DMS53 (cell line): ENCODE results near the gene LCE2D.
A peak's percentile ranks its signal among the peaks of the same experiment; 100 is the strongest.
"Not testable (repeated sequence)": the region's sequence is repeated elsewhere in the genome, so short reads cannot be mapped to it uniquely, and the experiment has no call there.

Experiments used
- DNase-seq: peaks from one replicate; lab custom pipeline; 2025; lab: John Stamatoyannopoulos, UW

LCE2D gene, protein sequence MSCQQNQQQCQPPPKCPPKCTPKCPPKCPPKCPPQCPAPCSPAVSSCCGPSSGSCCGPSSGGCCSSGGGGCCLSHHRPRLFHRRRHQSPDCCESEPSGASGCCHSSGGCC

DNA sequence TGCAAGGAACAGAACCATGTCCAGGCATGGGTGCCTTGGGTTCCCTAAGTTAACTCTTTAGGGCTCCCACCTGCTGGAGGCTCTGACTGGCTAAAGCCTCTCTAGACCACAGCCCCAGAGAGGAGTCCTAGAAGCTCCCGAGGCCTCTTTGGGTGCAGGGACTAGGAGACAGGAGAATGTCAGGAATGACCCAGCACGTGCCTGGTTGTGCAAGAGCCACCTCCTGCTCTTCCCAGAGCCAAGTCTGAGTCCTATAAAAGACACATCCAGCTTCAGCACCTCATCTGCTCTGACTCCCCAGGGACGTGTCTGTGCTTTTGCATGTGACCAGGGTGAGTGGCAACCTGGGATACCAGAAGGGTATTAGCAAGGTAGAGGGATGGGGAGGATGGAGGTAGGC is at the start of gene LCE2D:
Gene LCE2D, plus strand, starts transcription at position 283 of the 400 bp plus-strand sequence. CDS start 726 bp downstream, outside the sequence.
- no peak for DNase-seq

DNA sequence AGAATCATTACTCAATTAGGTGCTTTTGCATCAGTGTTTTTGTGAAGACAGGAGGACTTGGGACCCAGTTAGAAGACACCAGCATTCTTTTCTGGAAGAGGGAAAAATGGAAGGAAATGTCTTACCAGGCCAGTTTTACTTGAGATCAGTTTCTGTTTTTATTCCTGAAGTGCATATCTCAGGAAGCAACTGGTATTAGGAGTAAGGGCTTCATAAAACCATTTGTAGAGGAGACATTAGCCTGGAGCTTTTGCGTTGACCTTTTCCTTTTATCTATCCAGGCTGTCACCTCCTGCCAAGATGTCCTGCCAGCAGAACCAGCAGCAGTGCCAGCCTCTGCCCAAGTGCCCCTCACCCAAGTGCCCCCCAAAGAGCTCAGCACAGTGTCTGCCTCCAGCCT is 49.7 kb upstream of the LCE2D start, which contains the start of gene LCE3B:
Gene LCE3B, plus strand, starts transcription at position 301 of the 400 bp plus-strand sequence. Its CDS starts 0 bp downstream, at position 301.
- no peak for DNase-seq

DNA sequence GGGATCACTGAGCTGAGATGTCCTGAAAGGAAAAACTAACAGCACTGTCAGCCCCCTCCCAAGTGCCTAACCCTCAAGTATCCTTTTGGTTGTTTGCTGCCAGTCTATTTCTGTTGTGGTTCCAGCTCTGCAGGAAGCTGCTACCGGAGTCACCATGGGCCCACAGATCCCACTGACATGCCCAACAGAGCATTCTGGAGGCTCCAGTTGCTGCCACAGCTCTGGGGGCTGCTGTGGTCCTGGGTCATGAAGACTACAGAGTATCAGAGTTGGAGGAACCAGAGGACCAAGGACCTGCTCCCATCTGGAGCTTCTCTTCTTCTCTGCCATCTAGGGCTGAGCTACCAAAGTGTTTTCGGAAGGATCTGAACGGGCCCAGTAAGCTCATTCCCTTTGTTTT is 41.2 kb upstream of the LCE2D start:
- no peak for DNase-seq

DNA sequence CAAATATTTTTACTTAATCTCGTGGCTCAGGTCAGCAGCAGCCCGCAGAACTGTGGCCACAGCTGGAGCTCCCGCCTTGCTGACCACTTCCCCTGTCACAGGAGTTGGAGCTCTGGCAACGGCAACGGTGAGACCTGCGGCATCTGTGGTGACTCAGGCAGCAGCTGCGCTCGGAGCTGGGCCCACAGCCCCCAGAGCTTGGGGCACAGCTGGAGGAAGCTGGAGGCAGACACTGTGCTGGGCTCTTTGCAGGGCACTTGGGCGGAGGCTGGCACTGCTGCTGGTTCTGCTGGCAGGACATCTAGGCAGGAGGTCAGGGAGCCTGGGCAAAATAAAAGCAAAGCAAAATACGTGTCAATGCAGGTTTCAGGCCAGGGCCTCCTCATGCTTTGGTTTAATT is 40.4 kb upstream of the LCE2D start, which contains the start of gene LCE3A:
Gene LCE3A, minus strand, starts transcription at position 301 of the 400 bp plus-strand sequence. Its CDS starts 0 bp downstream, at position 301.
- no peak for DNase-seq

DNA sequence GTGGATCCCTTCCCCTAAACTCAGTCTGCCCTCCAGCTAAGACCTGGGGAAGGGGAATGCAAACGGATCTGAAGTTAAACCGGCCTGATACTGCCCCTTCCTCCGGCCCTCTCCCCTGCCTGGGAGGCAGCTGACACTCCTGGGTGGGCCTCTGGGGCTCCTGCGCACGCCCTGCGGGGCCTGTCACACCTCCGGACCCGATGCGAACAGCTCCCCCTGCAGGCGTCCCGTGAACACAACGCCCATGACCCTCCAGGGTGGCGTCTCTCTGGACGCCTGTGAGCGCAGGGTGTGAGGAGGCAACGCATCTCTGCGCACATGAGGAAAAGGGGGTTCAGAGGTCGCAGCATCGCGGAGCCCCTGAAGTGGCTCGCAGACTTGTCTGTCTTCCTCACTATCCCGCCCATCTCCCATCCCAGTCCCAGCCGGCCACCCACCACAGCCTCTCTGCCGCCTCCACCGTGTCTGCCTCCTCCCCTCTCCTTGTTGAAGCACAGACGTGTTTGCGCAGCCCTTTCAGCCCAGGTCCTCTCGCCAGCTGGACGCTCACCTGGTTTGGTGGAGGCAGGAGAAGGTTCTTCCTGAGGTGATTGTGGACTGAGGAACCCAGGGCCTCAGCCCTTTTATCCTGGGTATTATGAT is 39.9 kb upstream of the LCE2D start:
- peak; percentile 18 for DNase-seq

DNA sequence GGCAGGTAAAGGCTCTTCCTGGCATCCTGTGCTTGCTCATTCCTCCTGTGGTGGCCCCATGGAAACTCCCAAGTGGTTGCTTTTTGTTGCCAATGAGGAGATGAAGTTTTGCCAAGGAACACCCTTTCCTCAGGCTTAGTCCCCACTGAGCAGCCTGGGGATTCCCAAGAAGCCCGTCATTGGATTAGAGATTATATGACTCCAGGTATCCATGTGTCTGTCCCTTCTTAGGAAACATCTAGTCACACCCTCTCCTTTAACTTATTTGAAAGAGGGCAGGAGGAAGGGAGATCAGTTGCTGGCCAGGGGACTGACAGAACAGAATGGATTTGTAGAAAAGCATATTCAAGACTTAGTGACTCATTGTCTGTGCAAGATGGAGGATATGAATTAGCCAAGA is 36.4 kb upstream of the LCE2D start:
- DNase-seq: no peak

DNA sequence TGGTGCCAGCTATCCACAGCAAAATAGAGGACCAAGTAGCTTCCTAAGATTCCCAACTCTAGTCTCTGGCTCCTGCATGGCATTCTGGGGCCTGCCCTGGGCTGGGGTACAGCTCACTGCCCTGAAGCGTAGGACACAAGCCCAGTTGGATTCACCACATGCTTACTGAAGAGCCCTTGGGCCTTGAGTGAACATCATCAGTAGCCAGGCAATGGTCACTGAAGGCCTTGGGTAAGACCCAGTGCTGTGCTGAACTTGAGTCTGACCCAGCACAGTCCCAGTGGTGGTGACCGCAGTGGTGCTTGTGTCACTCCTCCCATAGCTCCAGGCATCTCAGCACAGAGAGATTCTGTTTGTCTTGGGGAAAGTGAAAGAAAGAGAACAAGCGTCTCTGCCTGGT is 32.6 kb upstream of the LCE2D start:
- no peak for DNase-seq

DNA sequence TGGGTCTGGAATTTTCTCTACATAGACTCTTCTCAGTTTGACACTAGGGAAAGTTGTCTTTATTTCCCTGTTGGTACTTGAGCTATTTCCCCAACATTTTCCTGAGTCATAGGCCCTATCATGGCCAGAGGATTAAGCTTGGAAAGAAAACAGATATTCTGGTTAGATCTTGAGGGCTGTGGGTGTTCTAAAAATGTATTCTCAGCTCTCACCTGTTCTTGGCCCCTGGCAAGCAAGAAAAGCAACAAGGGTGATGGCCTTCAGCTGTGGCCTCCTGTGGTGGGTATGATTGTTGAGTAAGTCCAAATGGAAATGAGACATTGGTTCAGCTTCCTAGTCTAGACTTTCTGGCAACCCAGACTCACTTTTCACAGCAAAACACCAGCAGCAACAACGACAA is 22.8 kb upstream of the LCE2D start:
- DNase-seq: no peak

DNA sequence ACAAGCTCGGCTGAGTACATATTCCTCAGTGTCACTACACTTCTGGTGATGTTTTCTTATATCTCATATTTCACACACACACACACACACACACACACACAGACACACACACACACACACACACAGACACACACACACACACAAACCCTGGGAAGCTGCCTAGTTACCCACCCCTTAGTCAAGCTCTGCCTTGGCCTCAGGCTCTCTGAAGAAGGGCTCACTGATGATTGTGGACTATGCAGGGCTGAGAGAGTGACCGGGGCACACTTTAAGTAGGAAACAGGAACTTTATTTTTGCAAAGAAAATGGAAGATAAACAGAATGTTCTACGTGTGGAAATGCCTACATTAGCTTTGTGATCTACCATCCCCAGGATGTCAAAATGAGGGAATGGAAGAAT is 19.2 kb upstream of the LCE2D start:
- DNase-seq: no peak

DNA sequence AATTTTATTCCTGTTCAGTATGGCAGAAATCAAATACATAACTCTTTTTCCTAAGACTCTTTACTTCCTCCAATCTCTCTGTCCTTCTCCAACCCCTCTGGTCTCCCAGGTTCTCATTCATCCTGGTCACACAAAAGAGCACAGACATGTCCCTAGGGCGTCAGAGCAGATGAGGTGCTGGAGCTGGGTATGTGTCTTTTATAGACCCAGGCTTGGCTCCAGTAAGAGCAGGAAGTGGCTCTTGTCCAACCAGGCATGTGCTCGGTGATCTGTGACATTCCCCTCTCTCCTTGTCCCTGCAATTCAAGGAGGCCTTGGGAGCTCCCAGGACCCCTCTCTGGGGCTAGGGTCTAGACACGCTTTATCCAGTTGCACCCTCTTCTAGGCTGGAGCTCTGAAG is 18.0 kb upstream of the LCE2D start:
- no peak for DNase-seq

DNA sequence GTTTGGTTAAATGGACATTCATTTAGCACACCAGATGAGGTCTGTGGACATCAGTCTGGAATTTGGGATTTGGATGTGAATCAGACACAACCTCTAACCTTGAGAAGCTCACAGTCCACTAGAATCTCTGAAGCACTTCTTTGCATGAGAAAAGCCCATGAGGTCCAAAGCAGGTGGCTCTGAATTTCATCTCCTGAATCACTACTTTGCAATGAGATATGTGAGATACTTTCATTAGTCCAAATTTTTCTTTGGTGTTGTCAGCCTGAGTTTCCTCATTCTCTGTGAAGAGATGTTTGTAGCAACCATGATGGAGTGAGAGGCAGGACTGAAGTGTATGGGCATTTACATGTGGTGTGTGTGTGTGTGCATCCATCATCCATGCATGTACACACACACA is 16.5 kb upstream of the LCE2D start:
- DNase-seq: no peak

DNA sequence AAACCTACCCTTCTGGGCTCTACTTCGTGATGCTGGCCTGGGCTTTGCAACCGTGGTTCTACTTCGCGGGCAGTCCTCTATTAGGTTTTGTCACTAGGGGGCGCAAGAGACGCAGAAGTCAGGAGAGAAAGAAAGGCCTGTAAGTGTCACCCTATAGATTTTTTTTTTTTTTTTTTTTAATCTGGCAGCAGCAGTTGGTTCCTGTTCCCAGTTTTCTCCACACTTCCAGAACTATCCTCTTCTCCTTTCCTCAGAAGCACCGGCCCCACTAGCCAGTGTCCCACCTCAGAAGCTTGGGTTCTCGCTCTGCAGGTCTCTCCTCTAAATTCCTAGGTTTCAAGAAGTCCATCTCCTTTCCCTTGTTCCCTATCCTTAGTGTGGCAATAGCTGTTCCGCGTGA is 9.1 kb upstream of the LCE2D start:
- peak; percentile 76 for DNase-seq

DNA sequence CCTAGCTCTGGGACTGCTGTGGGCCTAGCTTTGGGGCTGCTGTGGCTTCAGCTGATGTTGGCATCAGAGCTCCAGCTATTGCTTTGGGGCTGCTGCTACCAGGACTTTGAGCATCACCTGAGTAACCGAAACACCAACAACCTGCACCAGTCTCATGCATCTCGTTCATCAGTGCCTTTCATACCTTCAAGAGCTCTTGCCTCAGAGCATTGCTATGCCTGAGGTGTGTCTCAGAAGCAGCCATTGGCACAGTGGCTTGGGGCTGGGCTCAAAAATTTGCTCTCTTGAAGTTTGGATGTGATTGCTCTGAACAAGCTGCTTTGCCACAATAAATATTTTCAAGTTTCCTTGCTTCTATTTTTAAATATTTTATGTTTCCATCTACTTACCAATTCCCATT is 6.7 kb upstream of the LCE2D start:
- no peak for DNase-seq

DNA sequence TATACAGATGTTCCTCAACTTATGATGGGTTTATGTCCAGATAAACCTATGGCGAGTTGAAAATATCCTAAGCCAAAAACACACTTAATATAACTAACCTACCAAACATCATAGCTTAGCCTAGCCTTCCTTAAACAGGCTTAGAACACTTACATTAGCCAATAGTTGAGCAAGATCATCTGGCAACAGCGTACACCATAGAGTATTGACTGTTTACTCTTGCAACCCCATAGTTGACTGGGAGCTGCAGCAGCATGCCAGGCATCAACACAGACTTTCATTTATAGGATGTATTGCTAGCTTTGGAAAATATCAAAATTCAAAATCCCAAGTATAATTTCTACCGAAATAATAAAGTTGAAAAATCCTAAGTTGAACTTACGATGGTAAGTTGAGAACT is 5.5 kb upstream of the LCE2D start:
- no peak for DNase-seq

DNA sequence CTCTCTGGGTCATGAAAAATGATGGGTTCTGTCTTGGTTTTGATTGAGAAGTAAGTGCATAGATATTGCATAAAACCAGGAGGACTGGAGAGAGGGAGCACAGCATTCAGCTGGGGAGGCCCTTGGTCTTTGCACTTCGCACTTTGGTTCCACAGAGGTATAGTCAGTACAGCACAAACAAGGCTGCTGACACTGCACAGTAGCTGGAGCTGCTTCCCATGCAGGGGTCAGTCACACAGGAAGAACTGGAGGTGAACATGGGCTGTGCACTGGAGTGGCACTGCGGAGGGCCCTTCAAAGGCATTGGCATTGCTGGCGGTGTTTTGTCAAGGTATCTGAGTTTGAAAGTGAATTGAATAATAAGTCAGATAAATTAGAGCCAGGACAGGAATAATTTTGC is 4.5 kb upstream of the LCE2D start:
- DNase-seq: no peak

DNA sequence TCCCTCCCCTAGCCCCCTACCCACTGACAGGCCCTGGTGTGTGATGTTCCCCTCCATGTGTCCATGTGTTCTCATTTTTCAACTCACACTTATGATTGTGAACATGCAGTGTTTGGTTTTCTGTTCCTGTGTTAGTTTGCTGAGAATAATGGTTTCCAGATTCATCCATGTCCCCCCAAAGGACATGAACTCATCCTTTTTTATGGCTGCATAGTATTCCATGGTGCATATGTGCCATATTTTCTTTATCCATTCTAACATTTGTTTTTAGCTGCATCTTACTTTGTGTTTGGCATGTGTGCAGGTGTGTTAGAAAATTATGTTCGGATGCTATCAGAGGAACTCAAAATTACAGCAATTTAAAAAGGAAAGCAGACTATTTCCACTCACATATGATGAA is 3.0 kb downstream of the LCE2D start:
- not testable (repeated sequence) for DNase-seq

DNA sequence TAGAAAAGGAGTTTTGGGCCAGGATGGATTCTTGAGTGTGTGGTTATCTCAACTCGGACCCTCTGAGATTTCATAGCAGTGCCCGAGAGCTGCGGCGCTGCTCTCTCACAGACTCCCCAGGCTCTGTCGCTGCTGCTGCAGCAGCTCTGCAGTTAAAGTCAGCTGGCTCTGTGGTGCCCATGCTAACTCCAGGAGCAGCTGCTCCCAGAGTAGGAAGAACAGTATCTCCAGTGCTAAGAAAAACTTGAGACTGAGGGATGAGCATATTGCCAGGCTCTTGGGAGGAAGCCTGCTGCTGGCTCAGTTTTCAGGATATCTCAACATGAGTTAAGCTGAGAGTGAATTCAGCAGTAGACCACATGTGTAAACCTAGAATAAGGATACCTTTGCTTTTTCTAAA is 4.5 kb downstream of the LCE2D start:
- DNase-seq: no peak

DNA sequence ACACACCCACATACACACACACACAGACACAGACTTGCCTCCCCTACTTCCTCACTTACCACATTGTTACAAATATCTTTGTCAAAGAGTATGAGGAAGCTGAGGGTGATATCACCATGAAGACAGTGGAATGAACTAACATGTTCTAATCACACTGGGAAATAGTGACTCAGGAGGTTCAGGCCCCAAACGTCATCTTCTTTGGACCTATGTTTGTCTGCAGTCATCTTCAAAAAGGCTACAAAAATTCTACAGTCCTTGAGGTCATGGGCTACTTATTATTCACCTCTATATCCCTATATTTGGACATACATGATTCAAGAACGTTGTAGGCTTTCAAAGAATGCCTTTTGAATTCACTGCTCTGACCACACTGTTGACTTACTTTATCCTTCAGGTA is 9.8 kb downstream of the LCE2D start:
- no peak for DNase-seq

DNA sequence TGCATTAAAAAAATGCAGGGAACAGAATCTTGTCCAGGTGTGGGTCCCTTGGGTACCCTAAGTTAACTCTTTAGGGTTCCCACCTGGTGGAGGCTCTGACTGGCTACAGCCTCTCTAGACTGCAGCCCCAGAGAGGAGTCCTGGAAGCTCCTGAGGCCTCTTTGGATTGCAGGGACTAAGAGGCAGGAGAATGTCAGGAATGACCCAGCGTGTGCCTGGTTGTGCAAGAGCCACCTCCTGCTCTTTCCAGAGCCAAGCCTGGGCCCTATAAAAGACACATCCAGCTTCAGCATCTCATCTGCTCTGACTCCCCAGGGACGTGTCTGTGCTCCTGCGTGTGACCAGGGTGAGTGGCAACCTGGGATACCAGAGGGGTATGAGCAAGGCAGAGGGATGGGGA is 11.8 kb downstream of the LCE2D start, which contains the start of gene LCE2C:
Gene LCE2C, plus strand, starts transcription at position 297 of the 400 bp plus-strand sequence. CDS start 737 bp downstream, outside the sequence.
- DNase-seq: not testable (repeated sequence)

DNA sequence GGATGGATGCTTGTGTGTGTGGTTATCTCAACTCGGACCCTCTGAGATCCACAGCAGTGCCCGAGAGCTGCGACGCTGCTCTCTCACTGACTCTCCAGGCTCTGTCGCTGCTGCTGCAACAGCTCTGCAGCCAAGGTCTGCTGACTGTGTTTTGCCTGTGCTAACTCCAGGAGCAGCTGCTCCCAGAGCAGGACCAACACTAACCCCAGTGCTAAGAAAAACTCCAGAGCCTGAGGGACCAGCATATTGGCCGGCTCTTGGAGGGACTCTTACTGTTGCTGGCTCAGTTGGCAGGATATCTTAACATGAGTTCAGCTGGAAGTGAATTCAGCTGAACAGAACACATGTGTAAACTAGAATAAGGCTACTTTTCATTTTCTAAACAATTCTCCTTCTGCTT is 16.3 kb downstream of the LCE2D start:
- no peak for DNase-seq

DNA sequence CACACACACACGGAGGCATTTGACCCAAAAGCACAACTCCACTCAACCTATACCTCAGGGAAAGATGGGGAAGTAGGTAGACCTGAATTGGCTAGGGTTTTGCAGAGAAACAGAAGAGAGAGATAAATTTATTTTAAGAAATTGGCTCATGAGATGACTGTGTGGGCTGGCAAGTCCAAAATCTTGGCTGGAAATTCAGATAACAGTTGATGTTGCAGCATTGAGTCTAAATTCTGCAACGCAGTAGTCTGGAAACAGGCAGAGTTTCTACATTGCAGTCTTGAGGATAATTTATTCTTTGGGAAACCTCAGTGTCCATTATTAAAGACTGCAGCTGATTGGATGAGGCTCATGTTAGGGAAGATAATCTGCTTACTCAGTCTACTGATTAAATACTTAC is 18.4 kb downstream of the LCE2D start:
- DNase-seq: no peak

DNA sequence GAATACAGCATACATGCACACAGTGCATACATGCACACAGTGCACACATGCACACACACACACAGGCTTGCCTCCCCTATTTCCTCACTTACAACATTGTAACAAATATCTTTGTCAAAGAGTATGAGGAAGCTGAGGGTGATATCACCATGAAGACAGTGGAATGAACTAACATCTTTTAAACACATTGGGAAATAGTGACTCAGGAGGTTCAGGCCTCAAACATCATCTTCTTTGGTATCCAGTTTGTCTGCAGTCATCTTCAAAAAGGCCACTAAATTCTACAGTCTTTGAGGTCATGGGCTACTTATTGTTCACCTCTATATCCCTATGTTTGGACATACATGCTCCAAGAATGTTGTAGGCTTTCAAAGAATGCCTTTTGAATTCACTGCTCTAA is 20.7 kb downstream of the LCE2D start:
- no peak for DNase-seq

DNA sequence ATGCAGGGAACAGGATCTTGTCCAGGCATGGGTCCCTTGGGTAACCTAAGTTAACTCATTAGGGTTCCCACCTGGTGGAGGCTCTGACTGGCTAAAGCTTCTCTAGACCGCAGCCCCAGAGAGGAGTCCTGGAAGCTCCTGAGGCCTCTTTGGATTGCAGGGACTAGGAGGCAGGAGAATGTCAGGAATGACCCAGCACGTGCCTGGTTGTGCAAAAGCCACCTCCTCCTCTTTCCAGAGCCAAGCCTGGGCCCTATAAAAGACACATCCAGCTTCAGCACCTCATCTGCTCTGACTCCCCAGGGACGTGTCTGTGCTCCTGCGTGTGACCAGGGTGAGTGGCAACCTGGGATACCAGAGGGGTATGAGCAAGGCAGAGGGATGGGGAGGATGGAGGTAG is 22.6 kb downstream of the LCE2D start, which contains the start of gene LCE2B:
Gene LCE2B, plus strand, starts transcription at position 301 of the 400 bp plus-strand sequence. CDS start 721 bp downstream, outside the sequence.
- not testable (repeated sequence) for DNase-seq
